Panc1 (cell line): ENCODE results near the gene KCNMB2. TPM values are rescaled to one million over a fixed set of nuclear protein-coding genes. Genes with fewer than 3 reads are reported as not detected.

Experiments used
- ATAC-seq: fragments of 200-7000 bp; cut with Tn5 transposase; 2 replicates; pipeline ENCODE4 v1.9.1; 2020; ENCODE audit warnings: mild to moderate bottlenecking, moderate library complexity
- BruUV-seq: library from RNA; stranded (reverse); fragments of 400-500 nt; replicated peaks from 2 replicates; lab custom pipeline; 2021; lab: Mats Ljungman, UMichigan
- CTCF ChIA-PET: fragments of 300-600 bp; sonication (Branson Sonifier 250); formaldehyde crosslinking; loops from one replicate; lab custom pipeline; 2022; ENCODE audit warnings: antibody characterized with exemption; lab: Charles Lee
- POLR2A ChIA-PET: fragments of 300-600 bp; sonication (Branson Sonifier 250); formaldehyde crosslinking; loops from one replicate; lab custom pipeline; 2022; ENCODE audit warnings: antibody characterized with exemption; lab: Charles Lee
- DNase-seq: peaks from one replicate; pipeline ENCODE4 v3.0.0-alpha.2; 2010; ENCODE audit warnings: low read depth, low spot score
- H3K27ac ChIP-seq: 2 replicates; pipeline ENCODE4 v1.5.1; 2011; ENCODE audit warnings: mild to moderate bottlenecking, low read length, inconsistent platforms
- H3K27me3 ChIP-seq: fragments of 200-500 bp; sonication (Bioruptor generic); 2 replicates; pipeline ENCODE4 v1.6.0; 2014; ENCODE audit warnings: low read length, inconsistent platforms; ENCODE audit not compliant: control insufficient read depth, insufficient read depth
- H3K36me3 ChIP-seq: fragments of 200-500 bp; sonication (Bioruptor generic); 2 replicates; pipeline ENCODE4 v1.5.1; 2014; ENCODE audit warnings: inconsistent platforms, mild to moderate bottlenecking, low read length, moderate library complexity; ENCODE audit not compliant: control insufficient read depth, insufficient read depth
- H3K4me1 ChIP-seq: 2 replicates; pipeline ENCODE4 v1.5.1; 2011; ENCODE audit warnings: inconsistent platforms, mild to moderate bottlenecking, low read length, moderate library complexity; ENCODE audit not compliant: control insufficient read depth, insufficient read depth
- H3K4me3 ChIP-seq, 2 experiments: 2 replicates each; pipeline ENCODE4 v1.5.1; 2011 to 2012; ENCODE audit warnings: low read depth in 2 of 2, low read length in 2 of 2, mild to moderate bottlenecking in 2 of 2, inconsistent platforms in 1 of 2, moderate library complexity in 1 of 2
- H3K9me3 ChIP-seq: fragments of 200-500 bp; sonication (Bioruptor generic); 2 replicates; pipeline ENCODE4 v1.5.1; 2014; ENCODE audit warnings: low read depth, mild to moderate bottlenecking, inconsistent platforms, low read length, moderate library complexity; ENCODE audit not compliant: control insufficient read depth, insufficient read depth
- CTCF ChIP-seq: fragments of 450-650 bp; IDR thresholded peaks from 2 replicates; pipeline ENCODE4 v1.5.1; 2017; ENCODE audit warnings: mild to moderate bottlenecking
- POLR2AphosphoS5 ChIP-seq: IDR thresholded peaks from 2 replicates; pipeline ENCODE4 v1.6.1; 2012; ENCODE audit warnings: mild to moderate bottlenecking, low read depth, low read length, moderate library complexity
- REST ChIP-seq, 2 experiments: IDR thresholded peaks; 2 replicates each; pipeline ENCODE4 v1.6.1; 2011 to 2012; ENCODE audit warnings: low read depth in 2 of 2, control low read depth in 1 of 2, low read length in 1 of 2, mild to moderate bottlenecking in 1 of 2, moderate library complexity in 1 of 2; ENCODE audit not compliant: insufficient read depth in 1 of 2
- SIN3A ChIP-seq: IDR thresholded peaks from 2 replicates; pipeline ENCODE4 v1.6.1; 2012; ENCODE audit warnings: low read depth, mild to moderate bottlenecking, low read length, moderate library complexity, borderline replicate concordance; ENCODE audit not compliant: insufficient read depth
- TCF7L2 ChIP-seq: IDR thresholded peaks from 2 replicates; pipeline ENCODE4 v1.6.1; 2011; ENCODE audit warnings: mild to moderate bottlenecking, low read depth, low read length, inconsistent platforms
- in situ Hi-C: cut with HindIII; loops from 2 replicates; pipeline ENCODE4 v1.10.0; 2016; ENCODE audit warnings: low sequenced_read_pairs, low pct_unique_long_range_greater_than_20kb
- intact Hi-C: fragments of 100-400 bp; cut with micrococcal nuclease; formaldehyde crosslinking; loops from one replicate; pipeline ENCODE4 v1.10.0; 2022; ENCODE audit not compliant: unreplicated experiment
- total RNA-seq: library from RNA; stranded (reverse); gene quantifications from one replicate; pipeline ENCODE4 v1.2.1, GENCODE V29; 2021; ENCODE audit not compliant: unreplicated experiment

Gene KCNMB2
- total RNA-seq, 1 experiment from 2014 or later = not detected

DNA sequence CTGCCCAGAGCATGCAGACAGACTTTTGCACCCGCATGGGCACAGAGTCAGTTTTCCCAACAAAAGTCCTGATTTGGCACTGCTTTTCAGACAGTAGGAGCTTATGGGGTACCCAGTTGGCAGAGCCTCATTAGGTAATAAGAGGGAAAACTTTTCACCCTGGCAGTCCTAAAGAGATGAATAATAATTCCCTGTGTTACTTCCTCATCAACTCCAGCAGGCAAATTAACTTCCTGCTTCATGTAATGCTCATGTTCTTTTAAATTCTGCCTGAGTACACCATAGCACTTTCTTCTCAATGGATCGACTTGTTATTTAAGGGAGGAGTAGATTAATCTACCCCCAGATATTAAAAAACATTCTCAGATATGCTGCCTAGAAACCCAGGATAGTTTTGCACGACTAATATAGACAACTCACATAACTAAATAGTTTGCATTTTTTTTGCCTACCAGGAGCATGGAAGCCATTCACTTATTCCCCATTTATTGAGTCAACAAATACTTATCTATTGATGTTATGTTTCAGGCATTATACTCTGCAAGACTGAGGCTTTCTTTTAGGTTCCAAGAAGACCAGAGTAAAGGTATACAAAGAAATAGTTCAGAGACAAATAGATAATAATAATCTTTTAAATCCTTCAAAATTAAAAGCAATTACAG is 214.5 kb downstream of the KCNMB2 start:
- ChIA-PET CTCF (no interaction called here), POLR2A (no interaction called here)
- no TSS peak for BruUV-seq
- in situ Hi-C loops = no loop called here
- Histone ChIP-seq H3K36me3 (no peaks in the 10 kb centered on the region), H3K9me3 (no peaks in the 10 kb centered on the region), H3K4me1 (no peaks in the 10 kb centered on the region), H3K4me3 (no peak overlapping the region), H3K27me3 (no peaks in the 10 kb centered on the region), H3K27ac (no peak overlapping the region)
- ATAC-seq = no peak
- intact Hi-C loops = no loop called here
- no peak for DNase-seq
- TF ChIP-seq SIN3A (no peak), POLR2AphosphoS5 (no peak), CTCF (no peak)

DNA sequence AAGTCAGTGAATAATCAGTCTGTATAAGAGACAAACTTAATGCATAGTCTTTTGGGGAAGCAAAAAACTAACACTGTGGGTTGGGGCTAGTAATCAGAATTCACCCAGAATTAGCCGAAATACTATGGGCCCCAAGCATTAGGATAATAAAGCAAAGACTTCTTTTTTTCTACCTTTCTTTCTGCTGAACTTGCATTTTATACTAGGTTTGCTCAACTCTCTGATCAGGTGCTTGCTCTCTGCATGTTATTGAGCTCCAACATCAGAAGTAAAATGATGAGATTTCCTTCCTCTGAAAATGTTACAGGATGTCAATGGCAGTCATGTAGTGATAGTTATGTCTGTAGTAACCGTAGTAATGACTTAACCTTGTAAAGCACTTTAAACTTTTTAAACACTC is 216.6 kb downstream of the KCNMB2 start:
- POLR2A ChIA-PET = no interaction called here
- no peaks in the 10 kb centered on the region for H3K9me3 ChIP-seq
- in situ Hi-C loops = no loop called here

GRCh38 chr3:178754852-178755510 is 218.7 kb downstream of the KCNMB2 start:
- TF ChIP-seq REST (IDR thresholded peaks at IDR 0.05; ENCODE audit: insufficient read depth in 1 of 2, low read depth in 2 of 2, low read length in 1 of 2) (no peak), CTCF (no peak), TCF7L2 (no peak), POLR2AphosphoS5 (no peak), SIN3A (no peak)
- H3K9me3 ChIP-seq = no peaks in the 10 kb centered on the region
- H3K4me1 ChIP-seq = no peaks in the 10 kb centered on the region
- ATAC-seq (no peak), DNase-seq (no peak)
- H3K4me3 ChIP-seq = no peak overlapping the region
- ChIA-PET CTCF (no interaction called here), POLR2A (no interaction called here)
- BruUV-seq = no TSS peak
- H3K36me3 ChIP-seq = no peaks in the 10 kb centered on the region
- in situ Hi-C loops (no loop called here), intact Hi-C loops (no loop called here)
- no peaks in the 10 kb centered on the region for H3K27me3 ChIP-seq
- no peak overlapping the region for H3K27ac ChIP-seq

More for the DNA sequence above, 216.6 kb downstream of the KCNMB2 start:
- Histone ChIP-seq H3K36me3 (no peaks in the 10 kb centered on the region), H3K27me3 (no peaks in the 10 kb centered on the region), H3K27ac (no peak overlapping the region), H3K4me1 (no peaks in the 10 kb centered on the region), H3K4me3 (no peak overlapping the region)
- DNase-seq (no peak), ATAC-seq (no peak)
- CTCF ChIA-PET = no interaction called here
- no TSS peak for BruUV-seq
- no peak for TF ChIP-seq POLR2AphosphoS5
- no peak for TF ChIP-seq CTCF
- TF ChIP-seq SIN3A = no peak
- intact Hi-C loops = no loop called here
